HG03442 (cell line): ENCODE measurements around the gene IL23A.
"Not testable (repeated sequence)": the region's sequence is repeated elsewhere in the genome, so short reads cannot be mapped to it uniquely, and the experiment has no call there.

Experiments
- ATAC-seq: cut with Tn5 transposase; IDR thresholded peaks from one replicate; pipeline ENCODE4 v1.9.1; 2021; ENCODE audit warnings: mild to moderate bottlenecking, moderate library complexity; ENCODE audit not compliant: unreplicated experiment

The IL23A gene, protein sequence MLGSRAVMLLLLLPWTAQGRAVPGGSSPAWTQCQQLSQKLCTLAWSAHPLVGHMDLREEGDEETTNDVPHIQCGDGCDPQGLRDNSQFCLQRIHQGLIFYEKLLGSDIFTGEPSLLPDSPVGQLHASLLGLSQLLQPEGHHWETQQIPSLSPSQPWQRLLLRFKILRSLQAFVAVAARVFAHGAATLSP

DNA sequence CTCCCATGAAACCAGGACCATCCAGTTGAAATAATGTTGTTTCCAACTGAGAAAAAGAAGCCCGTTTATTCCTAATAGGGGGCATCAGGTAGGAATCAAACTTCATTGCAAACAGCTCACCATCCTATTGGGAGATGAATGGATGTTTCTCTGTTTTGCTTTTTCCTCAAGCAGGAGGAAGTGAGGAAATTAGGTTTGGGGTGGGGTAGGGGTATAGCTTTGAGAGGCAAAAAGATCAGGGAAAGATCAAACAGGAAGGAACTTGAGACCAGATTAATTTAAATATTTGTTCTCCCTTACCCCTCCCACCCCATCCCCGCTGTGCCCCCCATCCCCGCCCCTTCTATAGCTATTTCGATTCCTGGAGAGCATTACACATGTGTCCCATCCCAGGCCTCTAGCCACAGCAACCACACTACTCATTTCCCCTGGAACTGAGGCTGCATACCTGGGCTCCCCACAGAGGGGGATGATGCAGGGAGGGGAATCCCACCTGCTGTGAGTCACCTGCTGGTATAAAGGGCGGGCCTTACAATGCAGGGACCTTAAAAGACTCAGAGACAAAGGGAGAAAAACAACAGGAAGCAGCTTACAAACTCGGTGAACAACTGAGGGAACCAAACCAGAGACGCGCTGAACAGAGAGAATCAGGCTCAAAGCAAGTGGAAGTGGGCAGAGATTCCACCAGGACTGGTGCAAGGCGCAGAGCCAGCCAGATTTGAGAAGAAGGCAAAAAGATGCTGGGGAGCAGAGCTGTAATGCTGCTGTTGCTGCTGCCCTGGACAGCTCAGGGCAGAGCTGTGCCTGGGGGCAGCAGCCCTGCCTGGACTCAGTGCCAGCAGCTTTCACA is at the start of gene IL23A:
IL23A (plus strand) TSS at position 577 of the 850 bp plus-strand sequence; CDS start at position 738, 161 bp downstream.
- peak; percentile 38 for ATAC-seq

DNA sequence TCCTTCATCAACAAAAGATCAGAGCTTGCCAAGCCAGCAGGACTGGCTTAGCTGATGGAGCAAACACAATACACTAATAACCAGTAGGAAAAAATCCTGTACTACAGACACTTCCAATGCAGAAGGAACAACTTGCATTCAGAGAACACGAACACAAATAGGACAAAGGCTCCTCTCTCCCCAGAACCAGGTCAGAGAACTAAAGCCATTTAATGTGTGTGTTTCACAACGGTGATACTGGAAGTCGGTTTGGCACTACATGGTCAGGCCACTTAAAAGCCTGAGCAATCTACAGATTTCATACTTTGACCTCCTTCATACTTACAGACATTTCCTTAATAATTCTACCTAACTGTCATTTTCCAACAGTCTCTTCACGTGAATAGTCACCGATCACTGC is 44.9 kb upstream of the IL23A start:
- ATAC-seq, result no peak

DNA sequence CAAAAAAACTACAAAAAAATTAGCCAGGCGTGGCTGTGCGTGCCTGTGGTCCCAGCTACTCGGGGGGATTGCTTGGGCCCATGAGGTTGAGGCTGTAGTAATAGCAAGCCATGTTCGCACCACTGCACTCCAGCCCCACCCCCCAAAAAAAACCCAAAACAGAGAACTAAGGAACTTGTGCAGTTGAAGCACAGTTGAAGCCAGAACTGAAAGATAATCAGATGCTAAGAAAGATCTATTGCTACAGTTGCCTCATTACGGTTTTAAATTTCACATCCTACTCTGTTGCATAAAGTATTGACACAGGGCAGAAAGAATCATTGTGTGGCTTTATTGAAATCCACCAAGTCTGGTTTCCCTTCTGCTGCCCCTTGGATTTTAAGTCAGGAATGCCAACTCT is 42.4 kb upstream of the IL23A start:
- ATAC-seq, result no peak

DNA sequence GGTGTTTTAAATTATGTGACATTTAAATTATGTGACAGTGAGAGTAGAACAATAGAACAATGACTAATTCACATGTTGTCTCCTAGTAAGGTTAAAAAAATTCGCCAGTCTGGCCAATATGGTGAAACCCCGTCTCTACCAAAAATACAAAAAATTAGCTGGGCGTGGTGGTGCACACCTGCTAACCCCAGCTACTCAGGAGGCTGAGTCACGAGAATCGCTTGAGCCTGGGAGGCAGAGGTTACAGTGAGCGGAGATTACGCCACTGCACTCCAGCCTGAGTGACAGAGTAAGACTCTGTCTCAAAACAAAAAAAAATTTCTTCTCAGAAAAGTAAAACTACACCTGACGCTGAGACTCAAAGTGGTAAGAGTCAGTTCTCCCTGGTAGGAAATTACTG is 41.3 kb upstream of the IL23A start:
- no peak for ATAC-seq

DNA sequence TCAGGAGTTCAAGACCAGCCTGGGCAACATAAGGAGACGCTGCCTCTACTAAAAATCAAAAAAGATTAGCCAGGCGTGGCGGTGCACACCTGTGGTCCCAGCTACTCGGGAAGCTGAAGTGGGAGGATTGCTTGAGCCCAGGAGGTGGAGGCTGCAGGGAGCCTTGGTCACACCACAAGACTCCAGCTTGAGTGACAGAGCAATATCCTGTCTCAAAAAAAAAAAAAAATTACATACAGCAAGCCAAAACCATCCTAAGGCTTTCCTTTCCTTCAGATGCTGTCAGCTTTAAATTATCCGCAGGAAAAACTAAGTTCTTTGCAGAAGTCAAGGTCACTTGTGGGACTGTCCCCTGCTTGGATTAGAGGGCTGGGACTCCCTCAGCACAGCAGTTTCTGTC is 39.9 kb upstream of the IL23A start:
- no peak for ATAC-seq

DNA sequence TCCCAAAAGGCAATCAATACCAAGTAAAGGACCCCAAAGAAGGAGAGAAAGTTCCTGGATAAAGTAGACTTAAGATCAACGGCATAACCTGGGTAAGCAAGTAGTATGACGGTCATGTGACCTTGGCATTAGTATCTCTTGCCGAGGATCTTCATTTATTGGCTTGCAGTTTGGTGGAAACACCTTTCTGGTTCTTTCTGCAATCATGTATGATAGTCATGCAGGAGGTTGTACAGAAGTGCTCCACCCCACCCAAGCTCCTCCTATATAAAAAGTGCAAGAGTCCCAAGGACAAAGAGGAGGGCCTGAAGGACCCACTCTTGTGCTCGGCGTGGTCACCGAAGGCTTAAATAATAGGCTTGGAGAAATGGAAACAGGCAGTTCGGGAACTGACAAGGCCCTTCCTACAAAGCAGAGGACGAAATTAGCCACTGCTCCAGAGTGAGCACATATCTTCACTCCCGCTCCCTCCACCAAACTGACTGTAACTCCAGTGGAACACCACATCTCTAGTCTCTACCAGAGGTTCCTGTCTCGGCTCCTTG is 39.3 kb upstream of the IL23A start:
- ATAC-seq, result no peak

DNA sequence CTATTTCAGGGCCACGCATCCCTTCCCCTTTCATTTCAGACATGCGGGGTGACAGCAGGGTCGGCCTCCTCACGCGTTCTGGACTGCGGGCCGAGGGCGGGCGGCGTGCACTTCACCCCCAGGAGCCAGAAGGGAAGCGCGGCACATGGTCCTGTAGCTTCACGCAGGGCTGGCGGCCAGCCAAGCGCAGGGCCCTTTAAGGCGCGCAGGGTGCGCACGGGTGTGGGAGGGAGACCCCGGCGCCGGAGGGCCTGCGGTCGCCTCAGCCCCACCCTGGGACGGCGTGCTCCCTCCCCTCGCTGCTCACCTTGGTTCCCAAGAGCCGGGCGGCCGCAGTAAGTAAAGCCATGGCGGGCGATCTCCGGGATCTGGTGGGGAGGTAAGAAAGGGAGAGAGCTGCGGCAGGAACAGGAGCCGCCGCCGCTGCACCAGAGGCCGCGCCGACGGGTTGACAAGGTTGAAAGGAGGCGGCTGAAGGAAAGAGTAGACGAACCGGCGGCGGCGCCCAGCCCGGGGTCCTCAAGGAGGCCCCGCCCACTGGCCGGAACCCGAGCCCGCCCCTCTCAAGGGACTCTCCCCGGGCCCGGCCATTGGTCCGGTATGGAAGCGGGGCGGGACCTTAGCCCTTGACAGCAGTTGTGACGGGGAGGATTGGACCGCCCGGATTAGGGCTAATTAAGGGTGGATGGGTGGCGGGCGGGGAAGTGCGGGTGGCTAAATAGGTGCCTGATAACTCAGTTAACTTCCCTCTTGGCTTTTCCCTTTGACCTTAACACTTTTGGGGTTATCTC is 38.6 kb upstream of the IL23A start, which contains the start of gene CS:
CS (minus strand) TSS at position 478 of the 791 bp plus-strand sequence; CDS start at position 349, 129 bp downstream.
- ATAC-seq, result peak; percentile 94

DNA sequence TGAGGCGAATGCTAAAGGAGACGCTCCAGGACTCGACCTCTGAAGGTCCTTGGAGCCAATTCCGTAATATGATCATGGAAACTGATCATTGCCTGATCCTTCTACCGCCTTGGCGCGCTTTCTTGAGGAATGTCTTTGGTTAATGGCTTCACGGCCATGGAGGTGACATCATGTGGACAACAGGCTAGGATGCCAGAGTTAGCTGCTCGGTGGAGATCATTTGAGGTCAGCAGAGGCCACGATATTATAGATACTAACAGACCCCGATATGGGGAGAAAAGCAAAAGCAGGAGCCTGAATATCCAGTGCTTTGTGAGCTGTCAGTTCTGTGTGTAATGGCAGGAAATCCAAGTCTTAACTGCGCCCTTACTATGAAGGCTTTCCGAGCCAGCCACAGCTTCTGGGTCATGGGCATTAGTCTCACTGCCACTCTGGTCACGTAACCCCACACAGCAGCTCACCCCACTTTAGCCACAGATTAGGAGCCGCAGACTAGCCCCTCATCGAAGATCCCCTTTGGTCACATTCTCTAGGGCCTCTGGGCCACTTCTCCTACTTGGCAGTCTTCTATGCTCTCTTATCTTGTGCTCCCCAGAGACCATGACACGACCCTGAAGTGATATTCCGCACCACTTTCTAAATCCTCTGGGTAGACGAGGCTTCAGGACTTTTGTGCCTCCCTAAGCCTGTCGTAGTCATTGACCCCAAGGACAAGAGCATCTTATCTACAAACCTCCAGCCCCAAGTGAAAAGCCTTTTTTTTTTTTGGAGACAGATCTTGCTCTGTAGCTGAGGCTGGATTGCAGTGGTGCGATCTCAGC is 37.8 kb upstream of the IL23A start:
- no peak for ATAC-seq

DNA sequence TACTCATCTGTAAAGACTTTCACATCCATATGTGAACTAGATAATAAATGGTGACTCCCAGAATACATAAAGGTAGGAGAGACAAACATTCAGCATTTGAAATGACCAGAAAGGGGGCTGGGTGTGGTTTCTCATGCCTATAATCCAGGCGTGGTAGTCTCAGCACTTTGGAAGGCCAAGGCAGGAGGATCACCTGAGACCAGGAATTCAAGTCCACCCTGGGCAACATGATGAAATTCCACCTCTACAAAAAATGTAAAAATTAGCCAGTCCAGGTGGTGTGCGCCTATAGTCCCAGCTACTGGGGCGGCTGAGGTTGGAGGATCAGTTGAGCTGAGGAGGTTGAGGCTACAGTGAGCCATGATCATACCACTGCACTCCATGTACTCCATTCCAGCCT is 34.4 kb upstream of the IL23A start:
- no peak for ATAC-seq

DNA sequence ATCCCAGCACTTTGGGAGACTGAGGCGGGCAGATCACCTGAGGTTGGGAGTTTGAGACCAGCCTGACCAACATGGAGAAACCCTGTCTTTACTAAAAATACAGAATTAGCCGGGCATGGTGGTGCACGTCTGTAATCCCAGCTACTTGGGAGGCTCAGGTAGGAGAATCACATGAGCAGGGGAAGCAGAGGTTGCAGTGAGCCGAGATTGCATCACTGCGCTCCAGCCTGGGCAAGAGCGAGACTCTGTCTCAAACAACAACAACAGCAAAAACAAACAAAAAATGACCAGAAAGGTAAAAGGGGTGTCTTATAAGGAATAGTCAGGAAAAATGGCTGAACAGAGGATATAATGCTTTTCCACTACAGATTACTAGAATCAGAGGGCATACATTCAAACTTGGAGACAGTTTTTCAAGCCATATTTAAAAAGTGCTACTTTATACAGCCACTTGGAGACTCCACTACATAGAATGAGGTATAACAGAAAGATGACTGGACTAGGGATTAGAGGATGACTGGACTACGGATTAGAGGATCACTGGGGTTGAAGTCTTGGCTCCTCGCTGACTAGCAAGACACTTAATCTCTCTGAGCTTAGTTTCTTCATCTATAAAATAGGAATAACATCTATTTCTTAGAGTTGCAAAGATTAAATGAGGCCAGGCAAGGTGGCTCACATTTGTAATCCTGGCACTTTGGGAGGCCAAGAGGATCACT is 33.7 kb upstream of the IL23A start:
- no peak for ATAC-seq

DNA sequence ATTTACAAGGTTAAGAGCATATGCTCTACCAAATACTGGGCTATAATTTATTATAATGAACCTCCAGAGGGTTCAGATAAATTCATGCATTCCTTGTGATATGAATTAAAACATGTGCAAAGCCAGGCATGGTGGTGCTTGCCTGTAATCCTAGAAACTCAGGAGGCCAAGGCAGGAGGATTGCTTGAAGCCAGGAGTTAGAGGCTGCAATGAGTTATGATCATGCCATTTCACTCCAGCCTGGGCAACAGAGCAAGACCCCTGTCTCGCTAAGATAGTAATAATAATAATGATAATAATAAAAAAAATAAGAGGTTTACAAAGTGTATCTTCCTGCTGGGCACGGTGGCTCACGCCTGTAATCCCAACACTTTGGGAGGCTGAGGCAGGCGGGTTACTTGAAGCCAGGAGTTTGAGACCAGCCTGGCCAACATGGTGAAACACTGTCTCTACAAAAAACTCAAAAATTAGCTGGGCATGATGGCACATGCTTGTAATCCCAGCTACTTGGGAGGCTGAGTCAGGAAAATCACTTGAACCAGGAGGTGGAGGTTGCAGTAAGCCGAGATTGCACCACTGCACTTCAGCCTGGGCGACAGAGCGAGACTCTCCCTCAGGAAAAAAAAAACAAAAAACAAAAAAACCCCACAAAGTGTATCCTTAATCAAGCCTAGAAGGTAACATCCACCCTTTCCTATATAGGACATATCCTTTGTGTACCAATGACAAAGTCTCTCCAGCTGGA is 31.3 kb upstream of the IL23A start:
- ATAC-seq, result no peak

DNA sequence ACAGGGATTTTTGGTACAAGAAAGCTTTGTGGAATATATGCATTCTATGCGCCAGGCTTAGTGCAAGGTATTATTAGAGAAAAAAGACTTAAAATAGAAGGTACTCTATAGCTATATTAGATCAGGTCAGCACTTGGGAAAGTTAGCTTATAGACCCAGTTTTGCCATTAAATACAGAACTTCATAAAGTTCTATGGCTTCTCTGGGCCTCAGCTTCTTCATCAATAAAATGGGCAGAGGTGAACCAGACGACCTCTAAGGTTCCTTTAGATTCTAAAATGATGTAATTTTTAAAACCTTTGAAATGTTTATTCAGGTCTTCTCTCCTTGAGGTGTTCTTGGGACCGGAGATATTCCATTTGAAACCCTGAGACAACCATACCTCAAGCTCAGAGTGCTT is 30.0 kb upstream of the IL23A start:
- ATAC-seq, result no peak

DNA sequence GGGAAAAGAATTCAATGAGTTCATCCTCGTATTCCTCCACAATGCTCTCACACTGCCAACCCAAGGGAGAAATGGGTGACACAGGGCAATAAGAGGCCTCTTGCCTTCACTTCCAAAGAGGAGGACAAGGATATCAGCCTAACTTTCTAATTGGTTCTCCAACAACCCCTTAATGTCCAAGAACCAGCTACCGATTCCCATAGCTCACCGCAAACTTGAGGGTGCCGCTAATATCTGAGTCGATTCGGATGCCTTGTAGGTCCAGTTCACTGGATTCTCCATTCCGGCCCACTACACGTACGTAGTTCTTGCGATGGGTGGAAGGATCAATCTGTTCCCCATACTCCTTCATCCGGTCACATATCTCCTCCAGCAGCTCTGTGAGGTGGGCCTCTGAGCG is 27.7 kb upstream of the IL23A start:
- ATAC-seq, result no peak

DNA sequence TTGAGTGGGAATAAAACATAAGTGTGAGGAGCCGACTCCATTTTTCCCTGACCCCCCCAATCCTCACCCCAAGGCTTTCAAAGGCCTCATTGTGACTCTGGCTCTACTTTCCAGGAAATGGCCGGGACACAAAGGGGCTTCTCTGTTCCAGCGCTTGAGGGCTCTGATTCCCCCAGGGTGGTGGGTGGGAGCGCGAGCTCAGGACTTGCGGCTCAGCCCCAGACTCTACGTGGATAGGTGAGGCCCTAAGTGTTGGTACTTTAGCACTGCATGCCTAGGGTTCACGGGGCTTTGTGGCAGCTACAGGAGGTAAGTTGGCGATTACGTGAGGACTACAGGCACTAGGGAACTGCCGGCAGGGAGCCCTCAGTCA is 23.4 kb upstream of the IL23A start:
- ATAC-seq, result no peak

DNA sequence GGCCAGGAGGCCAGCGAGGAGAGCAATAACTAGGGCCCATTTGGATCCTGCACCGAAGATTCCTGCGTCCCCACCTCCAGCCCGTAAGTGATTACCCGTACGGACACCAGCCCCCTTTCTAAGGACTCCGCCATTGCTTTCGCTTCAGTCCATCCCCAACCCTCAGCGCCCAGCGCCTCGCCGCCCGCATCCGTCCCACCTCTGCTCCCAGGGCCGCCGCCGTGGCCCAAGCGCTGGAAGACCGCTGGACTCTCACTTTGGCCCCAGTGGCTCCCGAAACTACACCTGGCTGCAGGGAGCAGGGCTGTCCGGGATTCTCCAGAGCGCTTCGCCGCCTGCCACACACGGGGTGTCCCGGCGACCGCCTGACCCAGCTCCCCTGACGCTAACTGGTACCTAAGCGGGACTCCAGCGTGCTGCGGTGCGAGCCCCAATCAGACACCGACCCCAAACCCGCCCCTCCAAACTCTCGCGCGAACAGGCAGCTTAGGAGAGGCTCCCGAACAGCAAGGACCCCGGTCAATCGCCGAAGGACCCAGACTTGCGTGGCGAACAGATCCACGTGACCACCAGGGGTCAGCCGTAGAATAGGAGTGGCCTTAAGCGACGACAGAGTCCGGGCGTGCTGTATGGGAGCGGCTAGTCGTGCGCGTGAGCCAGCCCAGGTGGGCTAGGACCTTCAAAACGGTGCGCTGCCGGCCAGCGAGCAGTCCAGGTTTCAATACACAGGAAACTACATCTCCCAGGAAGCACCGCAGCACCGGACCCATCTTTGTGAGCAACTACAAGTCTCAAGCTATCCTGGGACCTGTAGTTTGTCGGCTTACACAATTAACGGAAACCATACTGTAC is 22.8 kb upstream of the IL23A start, which contains the start of gene CNPY2:
CNPY2 (minus strand) TSS at position 367 of the 852 bp plus-strand sequence. CDS start 771 bp downstream, outside the sequence.
- peak; percentile 86 for ATAC-seq

DNA sequence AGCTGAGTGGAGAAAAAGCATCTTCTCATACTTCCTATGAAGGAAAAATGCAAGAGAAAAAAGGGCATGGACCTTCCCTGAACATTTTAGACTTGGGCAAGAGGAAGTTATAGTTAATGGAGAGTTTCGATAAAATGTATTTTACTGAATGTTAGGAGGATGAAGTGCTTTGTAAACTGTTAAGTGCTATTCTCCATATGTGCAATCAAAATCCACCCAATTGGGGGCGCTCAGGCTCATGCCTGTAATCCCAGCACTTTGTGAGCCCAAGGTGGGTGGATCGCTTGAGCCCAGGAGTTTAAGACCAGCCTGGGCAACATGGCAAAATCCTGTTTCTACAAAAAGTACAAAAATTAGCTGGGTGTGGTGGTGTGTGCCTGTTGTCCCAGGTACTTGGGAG is 21.0 kb upstream of the IL23A start:
- ATAC-seq, result no peak

DNA sequence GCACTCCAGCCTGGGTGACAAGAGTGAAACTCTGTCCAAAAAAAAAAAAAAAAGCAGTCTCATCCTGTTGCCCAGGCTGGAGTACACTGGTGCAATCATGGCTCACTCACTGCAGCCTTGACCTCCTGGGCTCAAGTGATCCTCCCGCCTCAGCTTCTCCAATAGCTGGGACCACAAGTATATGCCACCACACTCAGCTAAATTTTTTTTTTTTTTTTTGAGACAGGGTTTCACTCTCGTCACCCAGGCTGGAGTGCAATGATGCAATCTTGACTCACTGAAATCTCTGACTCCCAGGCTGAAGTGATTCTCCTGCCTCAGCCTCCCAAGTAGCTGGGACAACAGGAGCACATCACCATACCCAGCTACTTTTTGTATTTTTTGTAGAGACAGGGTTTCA is 17.7 kb upstream of the IL23A start:
- no peak for ATAC-seq

DNA sequence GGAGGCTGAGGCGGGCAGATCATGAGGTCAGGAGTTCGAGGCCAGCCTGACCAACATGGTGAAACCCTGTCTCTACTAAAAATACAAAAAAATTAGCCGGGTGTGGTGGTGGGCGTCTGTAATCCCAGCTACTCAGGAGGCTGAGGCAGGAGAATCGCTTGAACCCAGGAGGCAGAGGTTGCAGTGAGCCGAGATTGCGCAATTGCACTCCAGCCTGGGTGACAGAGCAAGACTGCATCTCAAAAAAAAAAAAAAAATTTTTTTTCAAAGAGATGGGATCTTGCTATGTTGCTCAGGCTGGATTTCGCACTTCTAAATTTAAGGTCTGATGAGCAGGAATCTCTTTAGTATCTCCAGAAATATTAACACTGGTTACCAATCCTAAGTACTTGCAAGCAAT is 17.1 kb upstream of the IL23A start:
- ATAC-seq, result not testable (repeated sequence)
